H1 (cell line): ENCODE results near the gene NCOA1. TPM values are rescaled to one million over a fixed set of nuclear protein-coding genes. Genes with fewer than 3 reads are reported as not detected.

Experiments
- CTCF ChIA-PET: fragments of 300-600 bp; sonication (Branson Sonifier 250); formaldehyde crosslinking; loops from one replicate; lab custom pipeline; 2021; ENCODE audit not compliant: partially characterized antibody; lab: Charles Lee
- POLR2A ChIA-PET: fragments of 300-600 bp; sonication (Branson Sonifier 250); formaldehyde crosslinking; loops from one replicate; lab custom pipeline; 2021; ENCODE audit warnings: inconsistent platforms; ENCODE audit not compliant: partially characterized antibody; lab: Charles Lee
- DNase-seq, 2 experiments: peaks; one replicate each; pipeline versions ENCODE4 v3.0.0 to v3.0.0-alpha.2; 2010 to 2022; ENCODE audit warnings: low spot score in 2 of 2, low read depth in 1 of 2, mixed read lengths in 1 of 2
- FAIRE-seq: peaks from 2 replicates; lab custom pipeline; 2011; peaks lifted over from hg19 to GRCh38; lab: Jason Lieb, UNC
- H2AFZ ChIP-seq: 2 replicates; pipeline ENCODE4 v1.8.1; 2012; ENCODE audit warnings: low read length, inconsistent platforms
- H2AK5ac ChIP-seq: 2 replicates; pipeline ENCODE4 v1.6.1; 2013; ENCODE audit warnings: low read depth, low read length
- H2BK120ac ChIP-seq: replicated peaks from 2 replicates; pipeline ENCODE3; 2013; ENCODE audit warnings: low read depth, low read length, inconsistent platforms
- H2BK12ac ChIP-seq: 2 replicates; pipeline ENCODE4 v1.6.1; 2013; ENCODE audit warnings: low read depth, low read length
- H2BK15ac ChIP-seq: 2 replicates; pipeline ENCODE4 v1.6.1; 2013; ENCODE audit warnings: low read length
- H2BK20ac ChIP-seq: 2 replicates; pipeline ENCODE4 v1.6.1; 2013; ENCODE audit warnings: low read length
- H2BK5ac ChIP-seq: 2 replicates; pipeline ENCODE4 v1.6.1; 2013; ENCODE audit warnings: low read depth, low read length
- H3K14ac ChIP-seq: 2 replicates; pipeline ENCODE4 v1.6.1; 2013; ENCODE audit warnings: inconsistent platforms; ENCODE audit not compliant: insufficient read length
- H3K18ac ChIP-seq: 2 replicates; pipeline ENCODE4 v1.6.1; 2013; ENCODE audit warnings: low read length; ENCODE audit errors: extremely low read depth
- H3K23ac ChIP-seq: 2 replicates; pipeline ENCODE4 v1.6.1; 2013; ENCODE audit warnings: inconsistent platforms; ENCODE audit not compliant: insufficient read length
- H3K23me2 ChIP-seq: 2 replicates; pipeline ENCODE4 v1.6.1; 2013; ENCODE audit warnings: low read depth, low read length
- H3K27ac ChIP-seq: 2 replicates; pipeline ENCODE4 v1.6.1; 2011; ENCODE audit warnings: low read depth, low read length, inconsistent platforms
- H3K27me3 ChIP-seq, 4 experiments: replicated peaks in 1 of 4; 1 replicate in 1 of 4; 2 replicates in 3 of 4; pipeline versions ENCODE4 v1.6.1 to v1.8.1; 2011 to 2013; ENCODE audit warnings: low read length in 3 of 4, mild to moderate bottlenecking in 3 of 4, inconsistent platforms in 2 of 4, mixed read lengths in 2 of 4, moderate library complexity in 1 of 4; ENCODE audit not compliant: control insufficient read depth in 3 of 4, insufficient read depth in 3 of 4; ENCODE audit errors: extremely low read depth in 1 of 4
- H3K36me3 ChIP-seq, 4 experiments: 2 replicates each; pipeline versions ENCODE4 v1.6.1 to v1.8.1; 2011 to 2013; ENCODE audit warnings: mild to moderate bottlenecking in 4 of 4, low read length in 3 of 4, moderate library complexity in 2 of 4, control low read depth in 1 of 4, inconsistent platforms in 1 of 4; ENCODE audit not compliant: insufficient read depth in 4 of 4, control insufficient read depth in 2 of 4
- H3K4ac ChIP-seq: replicated peaks from 2 replicates; pipeline ENCODE3; 2013; ENCODE audit warnings: low read length, low read depth, mixed read lengths, inconsistent platforms; ENCODE audit not compliant: insufficient read length
- H3K4me1 ChIP-seq, 4 experiments: replicated peaks in 1 of 4; 1 replicate in 1 of 4; 2 replicates in 3 of 4; pipeline versions ENCODE4 v1.6.1 to v1.8.1; 2011 to 2013; ENCODE audit warnings: low read length in 3 of 4, inconsistent platforms in 2 of 4, mixed read lengths in 1 of 4; ENCODE audit not compliant: insufficient read depth in 4 of 4, control insufficient read depth in 3 of 4
- H3K4me2 ChIP-seq, 2 experiments: 2 replicates each; pipeline versions ENCODE4 v1.6.1 to v1.8.1; 2011 to 2013; ENCODE audit warnings: low read depth in 2 of 2, low read length in 2 of 2, control low read depth in 1 of 2, inconsistent platforms in 1 of 2, mild to moderate bottlenecking in 1 of 2; ENCODE audit not compliant: insufficient read depth in 1 of 2
- H3K4me3 ChIP-seq, 4 experiments: fragments of 200-600, 300-600 bp in 1 of 4; sonication (generic), shearing (Covaris generic), sonication (Bioruptor Twin) in 1 of 4; 2 replicates each; pipeline versions ENCODE4 v1.5.1 to v1.8.1; 2011 to 2016; ENCODE audit warnings: low read length in 4 of 4, low read depth in 3 of 4, control low read depth in 2 of 4, inconsistent platforms in 2 of 4, mild to moderate bottlenecking in 2 of 4, mixed read lengths in 1 of 4, moderate library complexity in 1 of 4; ENCODE audit not compliant: insufficient read depth in 2 of 4; ENCODE audit errors: extremely low read depth in 1 of 4
- H3K56ac ChIP-seq: replicated peaks from 2 replicates; pipeline ENCODE3; 2013; ENCODE audit warnings: low read depth, mild to moderate bottlenecking, mixed read lengths, low read length, inconsistent platforms; ENCODE audit not compliant: insufficient read length
- H3K79me1 ChIP-seq: 2 replicates; pipeline ENCODE4 v1.6.1; 2013; ENCODE audit warnings: low read depth, low read length, control low read depth
- H3K79me2 ChIP-seq, 2 experiments: 2 replicates each; pipeline versions ENCODE4 v1.6.1 to v1.8.1; 2012 to 2013; ENCODE audit warnings: low read length in 2 of 2, mild to moderate bottlenecking in 2 of 2, inconsistent platforms in 1 of 2; ENCODE audit not compliant: insufficient read depth in 2 of 2, control insufficient read depth in 1 of 2
- H3K9ac ChIP-seq, 4 experiments: replicated peaks in 1 of 4; 1 replicate in 1 of 4; 2 replicates in 3 of 4; pipeline versions ENCODE4 v1.6.1 to v1.8.1; 2011 to 2013; ENCODE audit warnings: low read depth in 3 of 4, low read length in 3 of 4, control low read depth in 2 of 4, mild to moderate bottlenecking in 2 of 4, moderate library complexity in 2 of 4, inconsistent platforms in 1 of 4; ENCODE audit errors: extremely low read depth in 1 of 4
- H3K9me3 ChIP-seq, 2 experiments: 2 replicates each; pipeline versions ENCODE4 v1.6.1 to v1.8.1; 2012 to 2013; ENCODE audit warnings: mild to moderate bottlenecking in 2 of 2, moderate library complexity in 2 of 2, control low read depth in 1 of 2, inconsistent platforms in 1 of 2, low read depth in 1 of 2, low read length in 1 of 2, mixed read lengths in 1 of 2; ENCODE audit not compliant: insufficient read depth in 2 of 2
- H4K20me1 ChIP-seq, 2 experiments: replicated peaks in 1 of 2; 2 replicates each; pipeline versions ENCODE3 to v1.8.1; 2011 to 2013; ENCODE audit warnings: inconsistent platforms in 2 of 2, low read length in 2 of 2, mild to moderate bottlenecking in 1 of 2; ENCODE audit not compliant: insufficient read depth in 2 of 2, control insufficient read depth in 1 of 2
- H4K5ac ChIP-seq: 2 replicates; pipeline ENCODE4 v1.6.1; 2013; ENCODE audit warnings: low read length, low read depth, mixed read lengths, inconsistent platforms; ENCODE audit not compliant: insufficient read length
- H4K8ac ChIP-seq: 2 replicates; pipeline ENCODE4 v1.8.0; 2013; ENCODE audit warnings: mild to moderate bottlenecking, moderate library complexity, low read length, inconsistent platforms; ENCODE audit not compliant: insufficient read depth; ENCODE audit errors: extremely low read depth
- H4K91ac ChIP-seq: replicated peaks from 2 replicates; pipeline ENCODE3; 2013; ENCODE audit warnings: low read length, mixed read lengths, inconsistent platforms; ENCODE audit not compliant: insufficient read length
- RAD21 ChIP-seq, 2 experiments: IDR thresholded peaks in 1 of 2; conservative IDR thresholded peaks in 1 of 2; 2 replicates each; pipeline ENCODE4 v1.6.1; 2011; ENCODE audit warnings: low read depth in 2 of 2, low read length in 2 of 2, improper control_type of control experiment in 1 of 2, inconsistent platforms in 1 of 2, mild to moderate bottlenecking in 1 of 2, moderate library complexity in 1 of 2
- YY1 ChIP-seq: IDR thresholded peaks from 2 replicates; pipeline ENCODE4 v1.6.1; 2011; ENCODE audit warnings: low read depth, mild to moderate bottlenecking, low read length
- WGBS, 2 experiments: shearing (Covaris generic) in 1 of 2; methylation state at CpG; one replicate each; pipeline versions ENCODE4 v1.1.6 to v1.1.7; 2013 to 2015; ENCODE audit warnings: low lambda C conversion rate in 2 of 2, mixed read lengths in 2 of 2, inconsistent platforms in 1 of 2, low coverage in 1 of 2, missing lambda C conversion rate in 1 of 2; ENCODE audit not compliant: insufficient replicate concordance in 2 of 2, insufficient coverage in 1 of 2, insufficient read length in 1 of 2; ENCODE audit errors: extremely low coverage in 1 of 2, missing lambda C conversion rate in 1 of 2; 5-methylcytosine and 5-hydroxymethylcytosine counted together
- polyA plus RNA-seq, 7 experiments: library from polyadenylated mRNA; depleted of rRNA in 3 of 7; stranded (reverse) in 5 of 7; unstranded in 2 of 7; fragments of >200 nt in 5 of 7; fragments of 200-250 nt in 2 of 7; gene quantifications; 1 replicate in 5 of 7; 2 replicates in 1 of 7; 4 replicates in 1 of 7; pipeline versions ENCODE4 v1.2.1 to v1.2.3, GENCODE V29; 2011 to 2013; ENCODE audit warnings: missing spikeins in 2 of 7, mixed read lengths in 2 of 7
- total RNA-seq: library from RNA; stranded (reverse); fragmentation: NEBNext Ultra II Directional; extraction: Animal tissue kit (Norgen Biotek cat#: 25700); gene quantifications from 2 replicates; pipeline ENCODE4 v1.2.1, GENCODE V29; 2021
- TF ChIP-seq, protein P1 (sequence below), 3 experiments: IDR thresholded peaks; 1 replicate in 2 of 3; 2 replicates in 1 of 3; pipeline versions ENCODE4 v1.5.1 to v1.6.1; 2011; ENCODE audit warnings: low read length in 3 of 3, mild to moderate bottlenecking in 3 of 3, inconsistent platforms in 2 of 3, low read depth in 1 of 3, moderate library complexity in 1 of 3; ENCODE audit not compliant: insufficient read depth in 1 of 3; ENCODE audit errors: control extremely low read depth in 1 of 3

NCOA1 gene
- total and polyA plus RNA-seq, 2 of the 8 experiments (the other 6 are each of a cell fraction or from before 2014, with no cell fraction given): 12.8 to 17.9 TPM

- peaks cover 0 to under 1% (median 0%) of the 10 kb centered on the region in 4 experiments; a peak in 1 of 7 replicates for H3K4me1 ChIP-seq
- no peak overlapping the region for H3K27ac ChIP-seq
- no peak overlapping the region for H2BK12ac ChIP-seq
- no peak overlapping the region for H3K4ac ChIP-seq
- CTCF ChIA-PET: no interaction called here
- no peaks in the 10 kb centered on the region for H3K79me1 ChIP-seq
- no peaks in the 10 kb centered on the region for H3K36me3 ChIP-seq
- TF ChIP-seq, protein P1, sequence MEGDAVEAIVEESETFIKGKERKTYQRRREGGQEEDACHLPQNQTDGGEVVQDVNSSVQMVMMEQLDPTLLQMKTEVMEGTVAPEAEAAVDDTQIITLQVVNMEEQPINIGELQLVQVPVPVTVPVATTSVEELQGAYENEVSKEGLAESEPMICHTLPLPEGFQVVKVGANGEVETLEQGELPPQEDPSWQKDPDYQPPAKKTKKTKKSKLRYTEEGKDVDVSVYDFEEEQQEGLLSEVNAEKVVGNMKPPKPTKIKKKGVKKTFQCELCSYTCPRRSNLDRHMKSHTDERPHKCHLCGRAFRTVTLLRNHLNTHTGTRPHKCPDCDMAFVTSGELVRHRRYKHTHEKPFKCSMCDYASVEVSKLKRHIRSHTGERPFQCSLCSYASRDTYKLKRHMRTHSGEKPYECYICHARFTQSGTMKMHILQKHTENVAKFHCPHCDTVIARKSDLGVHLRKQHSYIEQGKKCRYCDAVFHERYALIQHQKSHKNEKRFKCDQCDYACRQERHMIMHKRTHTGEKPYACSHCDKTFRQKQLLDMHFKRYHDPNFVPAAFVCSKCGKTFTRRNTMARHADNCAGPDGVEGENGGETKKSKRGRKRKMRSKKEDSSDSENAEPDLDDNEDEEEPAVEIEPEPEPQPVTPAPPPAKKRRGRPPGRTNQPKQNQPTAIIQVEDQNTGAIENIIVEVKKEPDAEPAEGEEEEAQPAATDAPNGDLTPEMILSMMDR (IDR thresholded peaks at IDR 0.05; ENCODE audit: control extremely low read depth in 1 of 3, insufficient read depth in 1 of 3, low read depth in 1 of 3, low read length in 3 of 3): peak; percentile 17 to 47 (median 34); a peak in 3 of 4 replicates
- no peak for TF ChIP-seq YY1
- TF ChIP-seq RAD21 (IDR thresholded peaks at IDR 0.05 in 1 of 2, conservative IDR thresholded peaks at IDR 0.05 in 1 of 2; ENCODE audit: low read depth in 2 of 2, low read length in 2 of 2): peak; percentile 24 to 46; a peak in 3 of 4 replicates
- no peak overlapping the region for H4K5ac ChIP-seq
- no peak overlapping the region for H3K14ac ChIP-seq
- no peaks in the 10 kb centered on the region for H3K27me3 ChIP-seq
- no peak overlapping the region for H2AK5ac ChIP-seq
- H3K18ac ChIP-seq: no peak overlapping the region
- peaks cover 2% of the 10 kb centered on the region; the same call in 1 of the 2 replicates for H3K23me2 ChIP-seq
- H4K91ac ChIP-seq: no peak overlapping the region
- H2BK20ac ChIP-seq: no peak overlapping the region
- no peak overlapping the region for H3K4me2 ChIP-seq
- no peak overlapping the region for H2BK5ac ChIP-seq
- H3K79me2 ChIP-seq: no peaks in the 10 kb centered on the region
- no peak overlapping the region for H4K8ac ChIP-seq
- no peak overlapping the region for H3K9ac ChIP-seq
- 92% methylated on average over 7 of the region's 7 CpGs; no CpG with 5 or more reads in 1 of the 2 experiments for WGBS, 2 experiments
- H3K9me3 ChIP-seq: no peaks in the 10 kb centered on the region
- H3K23ac ChIP-seq: no peak overlapping the region
- H3K56ac ChIP-seq: no peak overlapping the region
- no peak overlapping the region for H2AFZ ChIP-seq
- DNase-seq: no peak
- no peaks in the 10 kb centered on the region for H4K20me1 ChIP-seq
- POLR2A ChIA-PET: no interaction called here
- FAIRE-seq: peak; percentile 24
- no peak overlapping the region for H2BK15ac ChIP-seq
- H2BK120ac ChIP-seq: no peak overlapping the region
- no peak overlapping the region for H3K4me3 ChIP-seq
Measured at GRCh38 chr2:24749069-24749691, 258.1 kb downstream of the NCOA1 start.
